ENCODE results near the gene TRAF2.

GRCh38 chr9:136861874-136862457 lies 24.4 kb upstream of the TRAF2 start:
- TF ChIP-seq POLR2A (IDR thresholded peaks at IDR 0.05; ENCODE audit: low read depth, low read length), result no peak
- no peak for TF ChIP-seq TAF1 (IDR thresholded peaks at IDR 0.05; ENCODE audit: borderline replicate concordance, low read depth, low read length)

All from GM12892 (cell line).